Psoas muscle (tissue), 8 donors: ENCODE measurements around the gene KIRREL3. TPM values are rescaled to one million over a fixed set of nuclear protein-coding genes. Genes with fewer than 3 reads are reported as not detected.
A peak's percentile ranks its signal among the peaks of the same experiment; 100 is the strongest.

Experiments
- ATAC-seq, 4 donors: fragments of 200-7000 bp; cut with Tn5 transposase; one replicate each; pipeline ENCODE4 v1.9.1; 2020; ENCODE audit warnings: moderate library complexity in 3 of 4, mild to moderate bottlenecking in 2 of 4
- DNase-seq, 2 donors: peaks; one replicate each; pipeline ENCODE4 v3.0.0-alpha.2; 2020
- H3K27ac ChIP-seq: fragments of 200-600 bp; one replicate; pipeline ENCODE4 v1.8.0; 2022
- H3K27me3 ChIP-seq, 3 donors: fragments of 200-600 bp in 1 of 3; one replicate each; pipeline versions ENCODE4 v1.6.1 to v1.8.0; 2013 to 2022; ENCODE audit warnings: low read length in 2 of 3, mild to moderate bottlenecking in 2 of 3, moderate library complexity in 1 of 3; ENCODE audit not compliant: insufficient read depth in 3 of 3
- H3K36me3 ChIP-seq, 2 donors: fragments of 200-600 bp in 1 of 2; one replicate each; pipeline versions ENCODE4 v1.6.1 to v1.8.0; 2013 to 2022; ENCODE audit warnings: low read depth in 1 of 2, mild to moderate bottlenecking in 1 of 2, moderate library complexity in 1 of 2; ENCODE audit not compliant: insufficient read depth in 1 of 2
- H3K4me1 ChIP-seq: fragments of 200-600 bp; one replicate; pipeline ENCODE4 v1.8.0; 2022
- H3K4me3 ChIP-seq: fragments of 200-600 bp; one replicate; pipeline ENCODE4 v1.8.0; 2022; ENCODE audit warnings: mild to moderate bottlenecking
- H3K9me3 ChIP-seq: fragments of 200-600 bp; one replicate; pipeline ENCODE4 v1.8.0; 2022
- CTCF ChIP-seq: fragments of 200-600 bp; IDR thresholded peaks from one replicate; pipeline ENCODE4 v1.8.0; 2022; ENCODE audit warnings: antibody characterized with exemption
- WGBS, 3 donors: extraction: QIAGEN DNeasy Blood & Tissue Kit; methylation state at CpG; one replicate each; pipeline versions ENCODE4 v1.1.6 to v1.1.7; 2013; 5-methylcytosine and 5-hydroxymethylcytosine counted together
- intact Hi-C, 2 donors: fragments of 100-400 bp; cut with DNase I; formaldehyde crosslinking; loops; one replicate each; pipeline versions ENCODE4 v1.11.0 to v1.14.2; 2022
- polyA plus RNA-seq, 3 donors: library from polyadenylated mRNA; stranded (reverse); fragments of 200-250 nt; gene quantifications; one replicate each; pipeline ENCODE4 v1.2.3, GENCODE V29; 2013
- total RNA-seq, 4 donors: library from RNA; stranded (reverse); fragmentation: NEBNext Ultra II Directional in 2 of 4; extraction: Animal tissue kit (Norgen Biotek cat#: 25700) in 2 of 4; gene quantifications; one replicate each; pipeline versions ENCODE4 v1.2.1 to v1.2.4, GENCODE V29; 2021 to 2023
- donor health status: healthy with polysubstance abuse.
- donor health status: DM: no; HTN: no; CAD: no; lungs with moderate emphysema.
- donor health status: Bipolar disorder and iron deficiency.
- donor health status: healthy.
- donor health status: DM: yes; HTN: yes; CAD: no.
- donor health status: DM: no; HTN: no; CAD: no.
- donor health status: DM: no; HTN: no; CAD: no.
- donor health status: DM: yes; HTN: yes; CAD: no.

Gene KIRREL3
- total and polyA plus RNA-seq, 7 donors, result 0.04 TPM; not detected in 6

- DNase-seq, result peak; percentile 72 to 83
Observed at GRCh38 chr11:126431401-126432064, 569.0 kb downstream of the KIRREL3 start.

GRCh38 chr11:126430581-126431335, 569.8 kb downstream of the KIRREL3 start:
- ATAC-seq (peak in 2 of 4 donors; percentile 36 to 62), DNase-seq (no peak)
- H3K4me1 ChIP-seq, result no peaks in the 10 kb centered on the region
- intact Hi-C loops, result no loop called here
- no peak for TF ChIP-seq CTCF
- H3K9me3 ChIP-seq, result no peaks in the 10 kb centered on the region
- H3K27ac ChIP-seq, result no peak overlapping the region
- WGBS, 3 donors, result 84 to 89% (median 88%) methylated on average over 10 of the region's 10 CpGs
- H3K36me3 ChIP-seq, result no peaks in the 10 kb centered on the region
- H3K4me3 ChIP-seq, result no peak overlapping the region
- H3K27me3 ChIP-seq, result no peaks in the 10 kb centered on the region

More at GRCh38 chr11:126431401-126432064, 569.0 kb downstream of the KIRREL3 start:
- TF ChIP-seq CTCF, result no peak
- intact Hi-C loops, result no loop called here
- Histone ChIP-seq H3K36me3 (no peaks in the 10 kb centered on the region), H3K27me3 (no peaks in the 10 kb centered on the region), H3K4me3 (no peak overlapping the region), H3K9me3 (no peaks in the 10 kb centered on the region), H3K27ac (no peak overlapping the region), H3K4me1 (no peaks in the 10 kb centered on the region)
- ATAC-seq, result peak in 3 of 4 donors; percentile 58 to 72 (median 66)
- 82 to 85% (median 84%) methylated on average over 23 of the region's 23 CpGs for WGBS, 3 donors

- ATAC-seq, result peak in 2 of 4 donors; percentile 15 to 25
- Histone ChIP-seq H3K27me3 (no peaks in the 10 kb centered on the region), H3K27ac (no peak overlapping the region), H3K9me3 (no peaks in the 10 kb centered on the region), H3K36me3 (no peaks in the 10 kb centered on the region), H3K4me3 (no peak overlapping the region), H3K4me1 (no peaks in the 10 kb centered on the region)
- intact Hi-C loops, result no loop called here
- 37 to 60% (median 40%) methylated on average over 14 of the region's 14 CpGs for WGBS, 3 donors
- no peak for TF ChIP-seq CTCF
- DNase-seq, result no peak
Observed at GRCh38 chr11:126426820-126427749, 573.5 kb downstream of the KIRREL3 start.

- no peak overlapping the region for H3K4me3 ChIP-seq
- intact Hi-C loops, result no loop called here
- ATAC-seq (no peak), DNase-seq (no peak)
- WGBS, 3 donors, result 82 to 94% (median 91%) methylated on average over 3 of the region's 3 CpGs
- H3K9me3 ChIP-seq, result no peaks in the 10 kb centered on the region
- no peaks in the 10 kb centered on the region for H3K27me3 ChIP-seq
- H3K4me1 ChIP-seq, result no peaks in the 10 kb centered on the region
- H3K36me3 ChIP-seq, result no peaks in the 10 kb centered on the region
- TF ChIP-seq CTCF, result no peak
- no peak overlapping the region for H3K27ac ChIP-seq
Observed at GRCh38 chr11:126426106-126426505, 574.5 kb downstream of the KIRREL3 start.
